ENCODE data around the gene SLC25A13.
"Not testable (repeated sequence)": the region's sequence is repeated elsewhere in the genome, so short reads cannot be mapped to it uniquely, and the experiment has no call there.

SLC25A13 gene

GRCh38 chr7:96321658-96322372 is at the start of gene SLC25A13:
Gene SLC25A13 (minus strand): TSS chr7:96322098. CDS start chr7:96321956, 142 bp downstream.
- DNase-seq = peak; percentile 67 to 68

GRCh38 chr7:96365916-96366315 is 44.0 kb upstream of the SLC25A13 start:
- not testable (repeated sequence) for DNase-seq

- no peak for DNase-seq
Measured at GRCh38 chr7:96361116-96361857, 39.4 kb upstream of the SLC25A13 start.

GRCh38 chr7:96359876-96360275 is 38.0 kb upstream of the SLC25A13 start:
- DNase-seq = no peak

- DNase-seq = not testable (repeated sequence)
Measured at GRCh38 chr7:96358236-96358971, 36.5 kb upstream of the SLC25A13 start.

- DNase-seq = no peak
Measured at GRCh38 chr7:96355990-96356506, 34.1 kb upstream of the SLC25A13 start.

- DNase-seq = no peak
Measured at GRCh38 chr7:96354881-96355280, 33.0 kb upstream of the SLC25A13 start.

- DNase-seq = no peak
Measured at GRCh38 chr7:96349572-96349971, 27.7 kb upstream of the SLC25A13 start.

- DNase-seq = no peak
Measured at GRCh38 chr7:96347471-96347870, 25.6 kb upstream of the SLC25A13 start.

- DNase-seq = no peak
Measured at GRCh38 chr7:96346293-96346953, 24.5 kb upstream of the SLC25A13 start.

GRCh38 chr7:96344236-96344635 is 22.3 kb upstream of the SLC25A13 start:
- DNase-seq = no peak

- no peak for DNase-seq
Measured at GRCh38 chr7:96342049-96342448, 20.2 kb upstream of the SLC25A13 start.

- no peak for DNase-seq
Measured at GRCh38 chr7:96337519-96337918, 15.6 kb upstream of the SLC25A13 start.

- no peak for DNase-seq
Measured at GRCh38 chr7:96332325-96332724, 10.4 kb upstream of the SLC25A13 start.

- no peak for DNase-seq
Measured at GRCh38 chr7:96331775-96332174, 9.9 kb upstream of the SLC25A13 start.

- no peak for DNase-seq
Measured at GRCh38 chr7:96331233-96331632, 9.3 kb upstream of the SLC25A13 start.

- DNase-seq = no peak
Measured at GRCh38 chr7:96330193-96330592, 8.3 kb upstream of the SLC25A13 start.

GRCh38 chr7:96329241-96329640 is 7.3 kb upstream of the SLC25A13 start:
- no peak for DNase-seq

- DNase-seq = no peak
Measured at GRCh38 chr7:96328016-96328415, 6.1 kb upstream of the SLC25A13 start.

- DNase-seq = no peak
Measured at GRCh38 chr7:96327429-96327828, 5.5 kb upstream of the SLC25A13 start.

- peak in 1 of 2 donors; percentile 57 for DNase-seq
Measured at GRCh38 chr7:96326752-96327151, 4.9 kb upstream of the SLC25A13 start.

- no peak for DNase-seq
Measured at GRCh38 chr7:96322847-96323461, 1.1 kb upstream of the SLC25A13 start.

- DNase-seq = no peak
Measured at GRCh38 chr7:96322373-96322695, 436 bp upstream of the SLC25A13 start.
